Sciatic nerve (tissue), 2 donors: ENCODE results near the gene CEACAM1. TPM values are rescaled to one million over a fixed set of nuclear protein-coding genes. Genes with fewer than 3 reads are reported as not detected.
"Not testable (repeated sequence)": the region's sequence is repeated elsewhere in the genome, so short reads cannot be mapped to it uniquely, and the experiment has no call there.

Experiments
- ATAC-seq: fragments of 200-7000 bp; cut with Tn5 transposase; one replicate; pipeline ENCODE4 v1.9.1; 2020; ENCODE audit warnings: mild to moderate bottlenecking, moderate library complexity
- DNase-seq: peaks from one replicate; pipeline ENCODE4 v3.0.0-alpha.2; 2020; ENCODE audit warnings: low spot score
- intact Hi-C: fragments of 100-400 bp; cut with DNase I; formaldehyde crosslinking; loops from one replicate; pipeline ENCODE4 v1.14.2; 2022
- total RNA-seq: library from RNA; stranded (reverse); fragmentation: NEBNext Ultra II Directional; extraction: Animal tissue kit (Norgen Biotek cat#: 25700); gene quantifications from one replicate; pipeline ENCODE4 v1.2.1, GENCODE V29; 2021
- donor health status: DM: no; HTN: no; CAD: no.
- donor health status: DM: no; HTN: no; CAD: no.

CEACAM1 gene
- total RNA-seq, 1 donor from 2014 or later, result 5.8 TPM

DNA sequence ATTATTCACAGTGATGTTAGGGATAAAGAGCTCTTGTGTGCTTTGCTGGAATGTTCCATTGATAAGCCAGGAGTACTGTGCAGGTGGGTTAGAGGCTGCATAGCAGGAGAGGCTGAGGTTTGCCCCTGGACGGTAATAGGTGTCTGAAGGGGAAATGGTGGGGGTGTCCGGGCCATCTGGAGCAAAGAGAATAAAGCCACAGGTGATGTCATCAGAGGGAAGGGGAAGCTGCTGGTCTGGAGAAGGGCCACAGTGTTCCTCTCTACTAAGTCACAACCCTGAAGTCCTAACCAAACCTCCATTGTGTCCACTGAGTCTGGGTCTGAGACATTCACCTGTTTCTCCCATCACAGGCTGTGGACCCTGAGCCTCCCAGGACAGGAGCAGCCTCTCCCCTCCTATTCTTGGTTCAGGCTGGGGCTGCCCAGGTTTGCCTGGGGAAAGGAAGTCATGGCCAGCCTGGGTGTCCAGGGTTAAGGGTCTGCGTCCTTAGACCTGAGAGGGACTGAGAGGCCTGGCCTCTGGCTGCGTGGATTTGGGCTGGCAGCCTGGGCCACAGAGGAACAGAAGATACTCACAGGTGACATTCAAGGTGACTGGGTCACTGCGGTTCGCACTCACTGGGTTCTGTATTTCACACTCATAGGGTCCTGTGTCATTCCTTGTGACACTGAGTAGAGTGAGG lies 6.8 kb downstream of the CEACAM1 start:
- DNase-seq, result no peak
- no peak for ATAC-seq
- intact Hi-C loops, result no loop called here

DNA sequence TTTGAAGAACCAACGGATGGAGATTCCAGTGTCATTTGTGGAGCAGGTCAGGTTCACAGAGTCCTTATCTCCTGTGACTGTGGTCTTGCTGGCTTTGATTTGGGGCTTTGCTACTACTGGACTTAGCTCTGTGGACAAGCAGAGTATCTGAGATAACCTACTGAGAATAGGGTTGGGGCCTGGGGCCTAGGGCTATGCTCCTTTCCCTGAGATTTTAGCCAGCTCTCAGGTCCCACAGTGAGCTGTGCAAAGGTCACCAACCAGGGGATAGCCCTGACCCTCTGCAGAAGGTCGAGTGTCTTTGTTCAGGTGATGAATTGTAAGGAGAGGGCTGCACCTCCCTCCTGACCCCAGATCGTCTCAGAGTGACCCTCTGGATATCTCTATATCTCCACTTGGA lies 9.2 kb downstream of the CEACAM1 start:
- ATAC-seq (no peak), DNase-seq (no peak)
- intact Hi-C loops, result no loop called here

DNA sequence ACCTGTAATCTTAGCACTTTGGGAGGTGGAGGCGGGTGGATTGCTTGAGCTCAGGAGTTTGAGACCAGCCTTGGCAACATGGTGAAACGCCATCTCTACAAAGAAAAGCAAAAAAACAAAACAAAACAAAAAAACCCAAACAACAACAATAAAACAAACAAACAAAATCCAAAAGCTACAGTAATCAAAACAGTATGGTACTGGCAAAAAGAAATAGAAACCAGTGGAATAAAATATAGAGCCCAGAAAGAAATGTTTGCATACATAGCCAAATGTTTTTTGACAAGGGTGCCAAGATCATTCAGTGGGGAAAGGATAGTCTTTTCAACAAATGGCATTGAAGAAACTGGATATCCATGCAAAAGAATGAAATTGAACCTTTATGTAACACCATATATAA lies 11.5 kb downstream of the CEACAM1 start:
- ATAC-seq, result no peak
- intact Hi-C loops, result no loop called here
- DNase-seq, result no peak

DNA sequence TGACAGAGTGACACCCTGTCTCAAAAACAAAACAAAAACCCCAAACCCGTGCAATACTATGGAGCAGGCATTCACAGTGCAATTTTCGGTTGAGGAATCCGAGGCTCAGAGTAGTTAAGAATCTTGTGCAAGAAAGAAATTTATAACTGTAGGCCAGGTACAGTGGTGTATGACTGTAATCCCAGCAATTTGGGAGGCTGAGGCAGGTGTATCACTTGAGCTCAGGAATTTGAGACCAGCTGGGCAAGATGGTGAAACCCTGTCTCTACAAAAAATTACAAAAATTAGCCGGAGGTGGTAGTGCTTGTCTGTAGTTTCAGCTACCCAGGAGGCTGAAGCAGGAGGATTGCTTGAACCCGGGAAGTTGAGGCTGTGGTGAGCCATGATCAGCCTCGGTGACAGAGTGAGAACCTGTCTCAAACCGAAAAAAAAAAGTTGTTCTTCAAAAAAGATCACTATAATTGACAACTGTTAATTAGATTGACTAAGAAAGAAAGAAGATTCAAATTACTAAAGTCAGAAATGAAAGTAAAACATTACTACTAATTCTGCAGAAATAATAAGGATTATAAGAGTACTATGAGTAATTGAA lies 12.9 kb downstream of the CEACAM1 start:
- DNase-seq (no peak), ATAC-seq (no peak)
- intact Hi-C loops, result no loop called here

DNA sequence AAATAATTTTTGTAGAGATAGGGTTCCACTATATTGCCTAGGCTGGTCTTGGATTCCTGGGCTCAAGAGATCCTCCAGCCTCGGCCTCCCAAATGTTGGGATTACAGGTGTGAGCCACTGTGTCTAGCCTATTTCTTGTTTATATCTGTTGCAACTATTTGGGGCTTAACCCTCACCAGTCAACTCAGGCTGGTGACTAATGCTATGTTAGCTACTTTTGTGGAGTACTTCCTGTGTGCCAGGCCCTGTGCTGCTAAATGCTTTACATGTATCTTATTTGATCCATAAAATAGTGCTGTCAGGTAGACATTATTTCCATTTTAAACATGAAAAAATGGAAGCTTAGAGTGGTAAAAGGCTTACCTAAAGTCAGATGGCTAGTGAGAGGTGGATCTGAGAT lies 13.8 kb downstream of the CEACAM1 start:
- DNase-seq (no peak), ATAC-seq (no peak)
- intact Hi-C loops, result no loop called here

DNA sequence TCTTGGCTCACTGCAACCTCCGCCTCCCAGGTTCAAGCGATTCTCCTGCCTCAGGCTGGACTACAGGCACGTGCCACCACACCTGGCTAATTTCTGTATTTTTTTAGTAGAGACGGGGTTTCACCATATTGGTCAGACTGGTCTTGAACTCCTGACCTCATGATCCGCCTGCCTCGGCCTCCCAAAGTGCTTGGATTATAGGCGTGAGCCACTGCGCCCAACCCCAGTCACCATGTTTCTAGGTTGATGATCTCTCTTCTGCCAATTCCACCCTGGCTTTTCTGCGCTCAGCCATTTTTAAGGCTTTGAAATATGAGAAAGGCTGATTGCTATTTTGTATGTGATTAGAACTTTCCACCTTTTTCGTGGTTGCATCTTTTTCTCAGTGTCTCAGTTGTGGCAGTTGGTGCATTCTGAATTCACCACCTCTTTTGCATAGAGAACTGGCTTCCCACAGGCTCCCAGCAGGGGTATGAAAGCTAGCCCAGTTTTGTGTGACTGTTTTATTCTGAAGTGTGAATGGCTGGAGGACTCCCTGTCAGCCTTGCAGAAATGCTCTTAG lies 15.5 kb downstream of the CEACAM1 start:
- intact Hi-C loops, result no loop called here
- DNase-seq (no peak), ATAC-seq (no peak)

DNA sequence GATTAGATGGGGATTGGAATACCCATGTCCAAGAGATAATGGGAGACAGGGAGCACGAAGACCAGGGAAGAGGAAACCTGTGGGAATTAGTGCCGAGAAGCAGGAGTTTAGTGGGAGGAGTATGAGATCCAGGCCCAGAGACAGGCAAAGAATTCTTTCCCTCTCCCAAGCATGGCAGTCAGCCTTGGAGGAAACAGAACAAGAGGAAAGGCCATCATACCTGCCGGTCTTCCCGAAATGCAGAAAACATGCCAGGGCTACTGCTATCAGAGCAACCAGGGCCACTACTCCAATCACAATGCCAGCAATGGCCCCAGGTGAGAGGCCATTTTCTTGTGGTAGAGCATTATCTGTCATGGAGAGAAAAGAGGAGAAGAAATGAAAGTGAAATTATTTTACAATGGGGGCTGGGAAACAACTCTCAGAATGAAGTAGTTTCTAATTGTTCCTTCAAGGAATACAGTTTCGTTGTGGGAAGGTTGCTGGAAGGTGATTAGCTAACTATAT lies 16.1 kb downstream of the CEACAM1 start:
- intact Hi-C loops, result no loop called here
- DNase-seq (no peak), ATAC-seq (no peak)

DNA sequence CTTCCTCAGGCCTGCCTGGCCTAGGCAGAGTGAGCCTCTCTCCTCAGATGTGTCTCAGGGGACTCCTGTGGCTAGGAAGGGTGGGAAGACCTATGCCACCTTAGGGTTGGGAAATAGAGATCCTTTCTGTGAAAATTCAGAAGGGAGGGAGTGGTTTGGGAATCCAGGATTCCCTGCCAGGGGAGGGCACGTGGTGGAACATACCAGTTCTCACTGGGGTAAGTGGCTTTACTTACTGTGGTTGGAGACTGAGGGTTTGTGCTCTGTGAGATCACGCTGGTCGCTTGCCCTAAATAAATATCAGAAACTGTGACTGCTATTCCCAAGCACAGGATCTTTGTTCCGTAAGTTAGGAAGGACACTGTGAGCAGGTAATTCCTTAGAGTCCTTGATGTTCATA lies 16.9 kb downstream of the CEACAM1 start:
- ATAC-seq (peak; percentile 69), DNase-seq (no peak)
- intact Hi-C loops, result no loop called here

DNA sequence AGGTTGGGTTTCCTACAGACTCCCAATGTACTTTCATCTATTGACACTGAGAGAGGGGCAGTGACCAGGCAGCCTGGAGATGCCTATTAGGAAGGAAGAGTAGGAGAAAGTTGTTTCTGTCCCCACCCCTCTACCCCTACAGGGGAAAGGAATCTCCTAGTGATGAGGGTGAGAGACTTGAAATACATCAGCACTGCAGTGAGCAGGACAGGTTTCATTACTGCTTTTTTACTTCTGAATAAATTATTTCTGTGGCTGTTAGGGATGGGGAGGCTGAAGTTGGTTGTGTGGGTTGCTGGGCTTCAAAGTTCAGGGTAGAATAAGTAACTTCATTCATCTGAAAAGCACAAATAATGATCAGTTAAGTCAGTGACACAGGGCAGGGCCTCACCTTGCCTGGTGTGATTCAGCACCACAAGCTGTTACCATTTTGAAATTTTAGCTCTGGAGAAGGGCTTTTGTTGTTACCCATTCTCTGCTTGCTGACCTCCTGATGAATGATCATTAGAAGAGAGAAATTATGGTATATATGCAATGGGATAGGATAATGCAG lies 19.3 kb downstream of the CEACAM1 start:
- DNase-seq, result no peak
- intact Hi-C loops, result no loop called here
- ATAC-seq, result no peak

DNA sequence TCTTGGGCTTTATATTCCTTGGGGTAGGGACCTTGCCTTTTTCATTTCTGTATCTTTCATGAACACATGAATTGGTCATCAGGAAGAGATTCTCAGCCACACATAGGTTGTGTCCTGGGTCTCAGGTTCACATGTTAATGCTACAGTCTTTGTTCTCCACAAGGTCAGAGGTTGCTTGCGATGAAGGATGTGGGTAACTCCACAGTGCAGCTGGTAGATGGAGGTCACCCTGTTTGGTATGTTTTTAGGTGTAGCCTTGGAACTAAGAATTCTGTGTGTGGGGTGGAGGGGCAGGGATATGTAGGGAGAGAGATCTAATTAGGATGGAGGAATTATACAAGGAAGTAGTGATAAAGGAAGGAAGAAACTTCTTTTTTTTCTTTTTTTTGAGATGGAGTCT lies 23.2 kb downstream of the CEACAM1 start:
- intact Hi-C loops, result no loop called here
- no peak for DNase-seq
- no peak for ATAC-seq

DNA sequence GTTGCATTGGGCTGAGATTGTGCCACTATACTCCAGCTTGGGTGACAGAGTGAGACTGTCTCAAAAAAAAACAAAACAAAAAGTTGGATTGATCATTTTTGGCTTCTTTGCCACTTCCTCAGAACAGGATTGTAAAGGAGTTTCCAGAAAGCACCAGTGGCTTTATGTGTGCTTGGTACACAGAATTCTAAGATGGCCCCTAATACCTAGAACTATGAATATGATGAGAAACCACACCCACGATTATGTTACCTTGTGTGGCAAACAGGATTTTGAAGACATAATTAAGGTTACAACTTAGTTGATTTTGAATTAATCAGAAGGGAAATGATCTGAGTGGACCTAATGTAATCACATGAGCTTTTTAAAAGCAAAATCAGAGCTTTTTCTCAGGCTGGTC lies 26.5 kb downstream of the CEACAM1 start:
- ATAC-seq, result no peak
- intact Hi-C loops, result no loop called here
- no peak for DNase-seq

DNA sequence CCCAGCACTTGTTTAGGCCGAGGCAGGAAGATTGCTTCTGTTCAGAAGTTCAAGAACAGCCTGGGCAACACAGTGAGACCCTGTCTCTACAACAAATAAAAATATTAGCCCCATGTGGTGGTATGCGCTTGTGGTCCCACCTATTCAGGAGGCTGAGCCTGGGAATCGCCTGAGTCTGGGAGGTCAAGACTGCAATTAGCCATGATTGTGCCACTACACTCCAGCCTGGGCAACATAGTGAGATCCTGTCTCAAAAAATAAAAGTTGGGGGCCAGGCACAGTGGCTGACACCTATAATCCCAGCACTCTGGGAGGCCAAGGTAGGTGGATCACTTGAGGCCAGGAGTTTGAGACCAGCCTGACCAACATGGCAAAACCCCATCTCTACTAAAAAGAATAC lies 27.0 kb downstream of the CEACAM1 start:
- DNase-seq, intact Hi-C loops, ATAC-seq: not testable (repeated sequence)

DNA sequence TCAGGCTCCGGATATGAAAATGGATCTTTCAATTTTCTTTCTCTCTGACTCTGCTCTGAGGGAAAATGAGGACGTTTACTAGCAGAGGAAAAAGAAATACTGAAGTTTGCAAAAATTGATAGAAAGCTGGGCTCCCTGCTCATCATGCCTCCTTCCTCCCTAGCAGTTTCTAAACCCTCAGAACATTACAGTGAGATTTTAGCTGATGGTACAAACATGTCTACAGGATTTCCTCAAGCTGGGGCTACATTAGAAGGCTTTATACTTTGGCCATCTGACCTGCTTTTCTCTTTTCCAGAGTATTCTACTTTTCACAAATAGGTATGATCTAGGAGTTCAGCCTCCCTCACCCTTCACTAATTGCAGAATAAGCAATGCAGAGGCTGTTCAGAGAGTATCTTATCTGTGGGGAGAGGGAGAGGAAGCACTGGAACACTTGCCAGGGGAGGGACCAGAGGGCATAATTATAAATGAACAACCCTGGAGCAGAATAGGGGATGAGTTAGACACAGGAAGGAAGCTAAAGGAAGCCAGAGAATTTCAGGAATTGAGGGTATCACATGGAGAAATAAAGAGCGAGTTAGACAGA lies 30.0 kb downstream of the CEACAM1 start:
- no peak for DNase-seq
- no peak for ATAC-seq
- intact Hi-C loops, result no loop called here

DNA sequence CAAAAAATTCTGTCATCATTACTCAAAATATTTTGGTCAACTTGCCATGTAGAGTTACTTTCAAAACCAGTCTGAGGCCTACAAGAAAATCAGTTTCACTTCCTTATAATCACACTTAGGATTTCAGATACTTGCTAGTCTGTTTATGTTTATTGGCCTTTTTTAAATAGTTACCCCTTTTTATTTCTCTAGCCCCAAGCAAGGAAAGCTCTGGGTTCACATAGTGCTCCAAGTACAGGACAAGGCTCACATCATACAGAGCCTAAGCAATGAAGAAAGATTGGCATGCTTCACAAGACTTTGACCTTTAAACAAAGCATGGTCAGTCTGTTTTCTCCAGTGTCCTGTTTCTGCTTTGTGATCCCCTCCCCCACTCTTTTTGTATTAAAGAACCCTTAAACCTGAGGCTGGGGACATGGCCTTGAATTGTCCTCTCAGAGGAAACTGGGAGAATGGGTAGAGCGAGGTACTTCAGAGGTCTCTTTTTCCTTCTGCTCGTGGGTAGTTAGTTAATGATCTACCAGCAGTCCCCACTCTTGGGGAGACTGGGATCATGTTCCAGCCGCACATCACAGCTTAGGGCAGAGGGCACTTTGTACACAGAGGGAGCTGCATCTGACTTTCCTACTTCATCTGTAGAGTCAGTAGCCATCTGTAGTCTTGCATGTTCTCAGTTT lies 30.7 kb downstream of the CEACAM1 start:
- ATAC-seq, result peak; percentile 50
- intact Hi-C loops, result no loop called here
- DNase-seq, result no peak

DNA sequence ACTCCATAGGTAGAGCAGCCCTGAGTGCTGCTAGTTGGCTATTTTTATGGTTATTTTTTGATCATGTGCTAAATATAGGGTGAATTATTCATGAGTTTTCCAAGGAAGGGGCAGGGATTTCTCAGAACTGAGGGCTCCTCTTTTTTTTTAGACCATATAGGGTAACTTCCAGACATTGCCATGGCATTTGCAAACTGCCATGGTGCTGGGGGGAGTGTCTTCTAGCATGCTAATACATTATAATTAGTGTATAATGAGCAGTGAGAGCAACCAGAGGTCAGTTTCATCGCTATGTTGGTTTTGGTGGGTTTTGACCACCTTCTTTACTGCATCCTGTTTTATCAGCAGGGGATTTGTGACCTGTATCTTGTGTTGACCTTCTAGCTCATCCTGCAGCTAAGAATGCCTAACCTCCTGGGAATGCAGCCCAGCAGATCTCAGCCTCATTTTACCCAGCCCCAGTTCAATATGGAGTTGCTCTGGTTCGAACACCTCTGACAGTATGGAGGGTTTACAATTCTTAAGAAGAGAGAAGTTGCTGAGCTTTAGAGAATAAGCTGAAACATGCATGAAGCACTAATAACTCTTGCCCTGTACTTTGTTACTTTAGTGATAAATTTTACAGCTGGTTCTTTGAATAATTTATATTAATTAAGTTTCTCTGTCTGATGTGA lies 31.7 kb downstream of the CEACAM1 start:
- intact Hi-C loops, result no loop called here
- ATAC-seq (no peak), DNase-seq (no peak)

DNA sequence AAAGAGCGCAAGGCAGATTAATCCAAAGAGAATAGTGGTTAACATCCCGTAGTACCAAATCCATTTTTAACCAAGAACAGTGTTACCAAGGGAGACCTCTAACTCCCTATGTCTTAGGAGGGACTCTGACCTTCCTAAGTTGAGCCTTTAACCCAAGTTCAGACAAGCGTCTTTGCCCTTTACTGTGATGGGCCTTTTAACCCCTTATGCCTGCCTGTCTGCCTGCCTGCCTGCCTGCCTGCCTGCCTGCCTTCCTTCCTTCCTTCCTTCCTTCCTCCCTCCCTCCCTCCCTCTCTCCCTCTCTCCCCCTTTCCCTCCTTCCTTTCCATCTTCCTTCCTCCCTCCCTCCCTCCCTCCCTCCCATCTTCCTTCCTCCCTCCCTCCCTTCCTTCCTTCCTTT lies 32.6 kb downstream of the CEACAM1 start:
- ATAC-seq (no peak), DNase-seq (no peak)
- intact Hi-C loops, result no loop called here

DNA sequence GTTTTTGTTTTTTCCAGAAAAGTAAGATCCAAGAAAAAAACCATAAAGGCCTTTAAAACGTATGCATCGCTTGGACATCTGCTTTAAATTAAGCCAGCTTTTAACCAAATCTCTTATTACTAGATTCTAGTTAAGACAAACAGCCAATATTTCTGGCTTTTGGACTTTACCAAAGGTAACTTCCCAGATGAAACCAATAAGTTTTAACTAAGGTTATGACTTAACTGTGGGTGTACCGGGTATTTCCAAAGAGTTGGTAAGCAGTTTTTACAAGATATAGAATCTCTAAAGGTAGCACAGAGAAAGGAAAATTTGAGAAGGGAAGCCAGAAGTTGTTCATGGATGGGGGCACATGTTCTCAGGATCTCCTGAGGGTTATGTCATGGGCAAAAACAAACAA lies 34.0 kb downstream of the CEACAM1 start:
- DNase-seq (no peak), ATAC-seq (no peak)
- intact Hi-C loops, result no loop called here

DNA sequence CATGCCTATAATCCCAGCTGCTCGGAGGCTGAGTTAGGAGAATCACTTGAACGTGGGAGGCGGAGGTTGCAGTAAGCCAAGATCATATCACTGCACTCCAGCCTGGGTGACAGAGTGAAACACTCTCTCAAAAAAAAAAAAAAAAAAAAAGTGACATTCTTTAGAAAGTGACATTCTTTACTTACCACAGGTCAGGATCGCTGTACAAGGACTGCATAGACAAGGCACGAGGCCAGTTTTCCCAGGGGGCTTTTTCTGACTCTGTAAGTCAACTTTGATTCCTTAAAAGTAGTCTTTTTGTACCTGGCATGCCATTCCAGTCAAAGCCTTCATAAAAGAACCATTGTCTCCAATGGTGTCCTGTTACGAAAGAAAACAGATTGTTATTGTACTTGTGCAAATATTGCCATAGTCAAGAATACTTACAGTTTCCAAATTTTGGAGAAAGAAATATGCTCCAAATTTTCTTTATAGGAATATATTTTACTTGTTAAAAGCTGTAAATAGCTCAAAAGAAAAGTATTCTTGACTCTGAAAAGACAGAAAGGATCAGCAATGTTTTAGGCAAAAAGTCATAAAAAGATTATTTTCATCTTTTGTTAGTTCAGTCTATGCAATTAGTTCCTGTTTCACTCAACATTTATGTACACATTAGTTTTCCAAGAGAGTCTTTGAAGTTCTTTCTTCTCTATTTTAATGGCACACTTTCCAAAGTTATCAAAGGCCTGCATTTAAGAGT lies 39.3 kb downstream of the CEACAM1 start:
- ATAC-seq, result peak; percentile 85
- intact Hi-C loops, result no loop called here
- DNase-seq, result no peak
